Measurements from ENCODE around the gene CLK1. TPM values are rescaled to one million over a fixed set of nuclear protein-coding genes. Genes with fewer than 3 reads are reported as not detected.

Gene CLK1
- total RNA-seq, 1 experiment from 2014 or later, result 46.6 TPM

DNA sequence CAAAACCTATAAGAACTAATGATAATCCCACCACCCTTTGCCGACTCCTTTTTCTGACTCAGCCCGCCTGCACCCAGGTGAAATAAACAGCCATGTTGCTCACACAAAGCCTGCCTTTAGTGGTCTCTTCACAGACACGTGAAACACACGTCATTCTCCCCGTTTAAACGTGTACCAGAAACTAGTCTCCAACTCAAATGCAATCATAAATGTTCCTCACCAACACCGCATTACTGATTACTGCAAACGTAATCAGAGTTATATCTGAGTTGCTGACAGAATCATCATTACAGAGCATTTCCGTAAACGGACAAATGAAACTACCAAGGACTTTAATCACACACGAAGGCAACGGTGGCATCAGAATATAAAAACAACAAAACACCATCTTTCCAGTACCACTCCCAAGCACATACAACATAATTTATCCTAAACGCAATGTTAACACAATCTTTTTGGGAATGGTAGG, 1.9 kb downstream of the CLK1 start:
- intact Hi-C loops (cut with micrococcal nuclease; ENCODE audit: unreplicated experiment), result loop anchor here (5.0 kb wide), 1 partner anchor 150 kb away; no protein-coding TSS in a partner anchor
- BruUV-seq (replicated peaks), result TSS peak; percentile 74
- H3K27me3 ChIP-seq (ENCODE audit: control insufficient read depth, insufficient read depth, low read length), result no peaks in the 10 kb centered on the region
- ATAC-seq, result no peak
- no peaks in the 10 kb centered on the region for H3K9me3 ChIP-seq (ENCODE audit: control insufficient read depth, insufficient read depth, low read depth, low read length)
- peaks cover 31% of the 10 kb centered on the region for H3K36me3 ChIP-seq (ENCODE audit: control insufficient read depth, insufficient read depth, low read length)
- in situ Hi-C loops (cut with HindIII; ENCODE audit: low pct_unique_long_range_greater_than_20kb, low sequenced_read_pairs), result no loop called here
- no peak for DNase-seq (ENCODE audit: low read depth, low spot score)
- POLR2A ChIA-PET, result no interaction called here
- TF ChIP-seq POLR2AphosphoS5 (IDR thresholded peaks at IDR 0.05; ENCODE audit: low read depth, low read length) (no peak), TCF7L2 (IDR thresholded peaks at IDR 0.05; ENCODE audit: low read depth, low read length) (no peak), SIN3A (IDR thresholded peaks at IDR 0.05; ENCODE audit: borderline replicate concordance, insufficient read depth, low read depth, low read length) (no peak), REST (IDR thresholded peaks at IDR 0.05; ENCODE audit: insufficient read depth in 1 of 2, low read depth in 2 of 2, low read length in 1 of 2) (no peak), CTCF (IDR thresholded peaks at IDR 0.05) (no peak)
- H3K4me3 ChIP-seq (ENCODE audit: low read depth in 2 of 2, low read length in 2 of 2), result peak overlapping the region; percentile 93 to 97
- H3K27ac ChIP-seq (ENCODE audit: low read length), result peak overlapping the region; percentile 99
- H3K4me1 ChIP-seq (ENCODE audit: control insufficient read depth, insufficient read depth, low read length), result peaks cover 23% of the 10 kb centered on the region
- CTCF ChIA-PET, result no interaction called here

DNA sequence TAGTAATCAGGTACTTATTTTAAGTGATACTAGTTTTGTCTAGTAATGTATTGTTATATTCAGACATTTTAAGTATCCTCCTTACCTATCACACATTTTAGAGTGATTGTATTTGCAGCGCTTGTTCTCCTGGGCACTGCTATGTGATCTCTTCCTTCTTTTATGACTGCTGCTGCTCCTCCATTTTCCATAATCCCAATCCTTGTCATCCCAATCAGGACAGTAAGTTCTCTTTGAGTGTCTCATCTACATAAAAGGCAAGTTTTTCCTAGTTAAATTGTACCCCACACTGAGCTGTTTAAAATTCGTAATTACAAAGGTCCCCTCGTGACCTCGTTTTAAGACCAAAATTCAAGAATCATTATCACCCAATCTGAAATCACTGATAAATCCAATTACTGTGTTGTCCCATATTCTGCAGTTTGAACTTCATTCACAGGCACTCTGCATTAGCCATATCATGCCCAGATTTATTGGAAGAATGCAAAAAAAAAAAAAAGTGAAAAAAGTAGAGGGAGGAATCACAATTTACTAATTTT, 2.8 kb downstream of the CLK1 start:
- H3K27me3 ChIP-seq (ENCODE audit: control insufficient read depth, insufficient read depth, low read length), result no peaks in the 10 kb centered on the region
- in situ Hi-C loops (cut with HindIII; ENCODE audit: low pct_unique_long_range_greater_than_20kb, low sequenced_read_pairs) (no loop called here), intact Hi-C loops (cut with micrococcal nuclease; ENCODE audit: unreplicated experiment) (loop anchor here (5.0 kb wide), 1 partner anchor 149 kb away; no protein-coding TSS in a partner anchor)
- peaks cover 39% of the 10 kb centered on the region for H3K36me3 ChIP-seq (ENCODE audit: control insufficient read depth, insufficient read depth, low read length)
- TF ChIP-seq REST (IDR thresholded peaks at IDR 0.05; ENCODE audit: insufficient read depth in 1 of 2, low read depth in 2 of 2, low read length in 1 of 2), result no peak
- DNase-seq (ENCODE audit: low read depth, low spot score) (no peak), ATAC-seq (no peak)
- POLR2A ChIA-PET, result no interaction called here
- no TSS peak for BruUV-seq (replicated peaks)
- peaks cover 23% of the 10 kb centered on the region for H3K4me1 ChIP-seq (ENCODE audit: control insufficient read depth, insufficient read depth, low read length)
- peak overlapping the region; percentile 93 to 97 for H3K4me3 ChIP-seq (ENCODE audit: low read depth in 2 of 2, low read length in 2 of 2)
- no peaks in the 10 kb centered on the region for H3K9me3 ChIP-seq (ENCODE audit: control insufficient read depth, insufficient read depth, low read depth, low read length)
- CTCF ChIA-PET, result no interaction called here
- peak overlapping the region; percentile 63 for H3K27ac ChIP-seq (ENCODE audit: low read length)

Data from Panc1 (cell line).